ENCODE data around the gene BABAM2. TPM values are rescaled to one million over a fixed set of nuclear protein-coding genes. Genes with fewer than 3 reads are reported as not detected.
"Not testable (repeated sequence)": the region's sequence is repeated elsewhere in the genome, so short reads cannot be mapped to it uniquely, and the experiment has no call there.

Gene BABAM2
- 35.5 TPM for polyA plus RNA-seq (2012; ENCODE audit: insufficient read depth, insufficient read length)

DNA sequence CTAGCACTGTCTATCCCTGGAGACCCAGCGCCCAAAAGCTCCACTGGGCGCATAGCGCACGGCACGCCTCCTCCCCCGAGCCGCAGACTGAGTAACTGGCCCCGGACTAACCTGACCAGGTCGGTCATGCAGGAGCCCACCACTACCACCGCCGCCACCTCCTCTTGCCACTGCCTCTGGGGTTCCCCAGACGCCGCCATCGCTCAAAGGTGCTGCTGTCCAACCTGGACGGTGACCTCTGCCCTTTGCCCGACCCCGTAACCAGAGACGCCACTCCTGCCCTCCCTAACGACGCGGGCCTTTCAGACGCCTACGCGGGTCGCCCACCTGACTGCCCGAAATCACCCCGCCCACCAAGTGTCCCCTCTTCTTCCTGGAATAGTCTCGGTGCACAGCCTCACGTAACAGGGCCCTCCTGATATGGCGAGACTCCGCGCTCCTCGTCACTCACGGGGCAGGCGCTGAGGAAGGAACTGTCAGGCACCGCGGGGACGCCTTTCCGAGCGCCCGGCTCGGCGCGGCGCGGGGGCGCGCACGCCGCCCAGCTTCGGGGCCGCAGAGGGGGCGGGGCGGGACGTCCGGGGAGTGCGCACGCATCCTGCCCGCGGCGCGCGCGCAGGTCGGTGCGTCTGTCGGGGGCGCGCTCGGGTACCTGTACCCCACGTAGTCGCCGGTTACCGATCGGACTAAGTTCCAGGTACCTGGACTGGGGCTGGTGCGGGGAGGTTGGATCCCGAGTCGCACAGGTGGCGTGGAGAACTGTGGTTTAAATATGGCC lies at the start of gene BABAM2, which contains the start of gene RBKS:
TSS of gene BABAM2 (plus strand) at position 584 of the 778 bp plus-strand sequence. CDS start 3,828 bp downstream, outside the sequence.
TSS of gene RBKS (minus strand) at position 242 of the 778 bp plus-strand sequence. CDS start at position 200, 42 bp downstream.
- H3K4me3 ChIP-seq (ENCODE audit: low read length), result peak within 1 kb of the TSS; percentile 91

DNA sequence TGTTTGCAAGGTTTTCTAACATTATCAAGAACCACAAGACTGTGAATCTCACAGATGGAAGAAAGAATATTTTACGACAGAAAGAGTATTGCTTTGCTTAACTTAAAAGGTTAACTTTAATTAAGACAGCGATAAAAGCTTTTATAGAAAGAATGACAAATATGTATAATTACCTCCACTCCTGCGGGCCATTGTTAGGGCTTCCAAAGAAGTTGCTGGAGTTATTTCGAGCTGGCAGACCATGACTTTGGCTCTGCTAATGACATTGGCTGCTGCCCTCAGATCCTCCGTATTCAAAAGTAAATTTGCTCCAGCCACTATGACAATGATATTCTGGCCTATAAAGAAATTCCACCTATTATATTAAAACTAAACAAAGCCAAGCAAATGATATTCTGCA lies 47.6 kb upstream of the BABAM2 start:
- H3K4me3 ChIP-seq (ENCODE audit: low read length), result no peak overlapping the region
- DNase-seq (ENCODE audit: low read depth, low spot score), result no peak

More for the DNA sequence above, at the start of gene BABAM2, which contains the start of gene RBKS:
- peak; percentile 70 for DNase-seq (ENCODE audit: low read depth, low spot score)

DNA sequence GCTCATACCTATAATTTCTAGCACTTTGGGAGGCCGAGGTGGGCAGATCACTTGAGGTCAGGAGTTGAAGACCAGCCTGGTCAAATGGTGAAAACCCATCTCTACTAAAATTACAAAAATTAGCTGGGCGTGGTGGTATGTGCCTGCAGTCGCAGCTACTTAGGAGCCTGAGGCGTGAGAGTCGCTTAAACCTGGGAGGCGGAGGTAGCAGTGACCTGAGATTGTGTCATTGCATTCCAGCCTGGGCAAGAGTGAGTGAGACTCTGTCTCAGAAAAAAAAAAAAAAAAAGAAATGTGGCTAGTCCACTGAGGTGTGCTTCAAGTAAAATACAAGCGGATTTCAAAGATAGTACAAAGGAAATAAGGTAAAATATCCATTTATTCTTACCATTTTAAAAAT lies 46.5 kb upstream of the BABAM2 start:
- DNase-seq (ENCODE audit: low read depth, low spot score), result no peak
- H3K4me3 ChIP-seq (ENCODE audit: low read length), result no peak overlapping the region

DNA sequence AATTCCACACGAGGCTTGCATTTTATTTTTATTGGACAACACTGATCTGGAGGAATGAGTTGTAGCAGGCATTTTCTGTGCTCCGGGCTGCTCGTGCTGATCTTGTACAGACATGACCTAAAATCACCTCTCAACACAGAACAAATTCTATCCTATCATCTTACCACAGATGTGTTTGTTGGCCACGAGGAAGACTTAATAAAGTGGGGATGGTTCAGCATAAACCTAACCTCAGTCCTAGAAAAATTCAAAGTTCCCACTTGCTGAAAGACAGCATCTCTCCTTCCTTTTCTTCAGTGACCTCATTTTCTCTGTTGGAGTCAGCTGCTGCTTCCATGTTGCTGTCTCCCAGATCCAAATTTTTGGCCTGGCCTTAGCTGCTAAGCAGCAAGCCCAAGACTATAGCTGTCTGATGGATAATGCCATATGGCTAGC lies 45.7 kb upstream of the BABAM2 start:
- DNase-seq (ENCODE audit: low read depth, low spot score), result no peak
- H3K4me3 ChIP-seq (ENCODE audit: low read length), result no peak overlapping the region

DNA sequence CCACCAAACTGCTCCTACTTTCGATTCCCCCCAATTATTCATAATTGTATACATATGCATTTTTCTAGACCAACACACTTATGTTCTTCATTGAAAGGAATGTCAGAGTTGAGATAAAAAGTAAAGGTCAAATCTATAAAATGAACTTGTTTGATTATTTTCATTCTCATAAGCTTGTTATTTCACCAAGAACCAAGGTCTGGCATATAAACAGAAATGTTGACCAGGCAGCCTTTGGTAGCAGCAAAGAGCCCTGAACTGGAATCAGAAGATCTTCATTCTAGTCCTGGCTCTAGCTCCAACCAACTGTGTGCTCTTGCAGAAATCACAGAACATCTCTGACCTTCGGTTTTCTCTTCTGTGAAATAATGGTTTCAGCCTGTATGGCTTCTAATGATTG lies 43.2 kb upstream of the BABAM2 start:
- no peak for DNase-seq (ENCODE audit: low read depth, low spot score)
- no peak overlapping the region for H3K4me3 ChIP-seq (ENCODE audit: low read length)

DNA sequence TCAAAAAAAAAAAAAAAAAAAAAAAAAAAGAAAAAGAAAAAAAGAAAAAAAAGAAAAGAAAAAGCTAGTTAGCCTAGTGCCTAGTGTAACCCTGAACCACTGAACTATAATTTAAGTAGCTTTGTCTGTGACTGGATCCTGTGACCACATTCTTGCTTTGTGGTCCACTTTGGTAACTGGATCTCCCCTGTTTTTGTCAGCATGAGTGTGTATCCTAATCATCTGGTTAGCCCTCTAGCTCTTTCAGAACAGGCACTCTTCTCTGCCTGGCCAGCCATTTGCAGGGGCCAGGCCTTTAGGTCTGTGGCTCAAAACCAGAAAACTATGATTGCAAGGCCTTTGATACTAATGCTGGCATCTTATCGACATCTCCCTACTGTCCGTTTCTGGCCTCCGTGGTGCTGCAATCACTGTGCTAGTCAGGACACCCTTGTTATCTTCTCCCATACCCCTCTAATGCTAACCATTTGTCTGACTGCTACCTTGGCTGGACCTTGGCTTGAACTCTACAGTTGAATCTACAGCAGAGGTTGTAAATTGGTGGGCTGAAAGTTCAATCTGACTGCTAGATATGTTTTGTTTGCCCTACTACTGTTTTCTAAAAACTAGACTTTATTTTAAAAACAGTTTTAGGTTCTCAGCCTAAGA lies 40.8 kb upstream of the BABAM2 start:
- H3K4me3 ChIP-seq (ENCODE audit: low read length), result no peak overlapping the region
- no peak for DNase-seq (ENCODE audit: low read depth, low spot score)

DNA sequence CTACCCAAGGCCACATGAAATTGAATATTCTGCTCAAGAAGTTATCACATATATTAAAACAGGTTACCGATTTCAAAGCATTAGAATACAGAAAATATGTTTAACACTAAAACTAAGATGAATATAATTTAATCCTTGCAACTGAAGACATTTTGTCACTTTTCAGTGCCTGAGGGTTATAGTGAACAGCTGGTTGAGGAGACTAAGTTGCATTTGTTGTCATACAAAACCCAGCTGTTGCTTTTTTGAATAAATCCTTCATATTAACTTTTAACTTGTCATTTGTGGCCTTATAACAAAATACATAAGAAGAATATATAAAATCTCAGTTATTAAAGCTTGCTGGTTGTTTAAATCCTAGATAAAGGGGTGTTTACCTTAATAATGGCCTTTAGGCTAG lies 37.8 kb upstream of the BABAM2 start:
- no peak overlapping the region for H3K4me3 ChIP-seq (ENCODE audit: low read length)

DNA sequence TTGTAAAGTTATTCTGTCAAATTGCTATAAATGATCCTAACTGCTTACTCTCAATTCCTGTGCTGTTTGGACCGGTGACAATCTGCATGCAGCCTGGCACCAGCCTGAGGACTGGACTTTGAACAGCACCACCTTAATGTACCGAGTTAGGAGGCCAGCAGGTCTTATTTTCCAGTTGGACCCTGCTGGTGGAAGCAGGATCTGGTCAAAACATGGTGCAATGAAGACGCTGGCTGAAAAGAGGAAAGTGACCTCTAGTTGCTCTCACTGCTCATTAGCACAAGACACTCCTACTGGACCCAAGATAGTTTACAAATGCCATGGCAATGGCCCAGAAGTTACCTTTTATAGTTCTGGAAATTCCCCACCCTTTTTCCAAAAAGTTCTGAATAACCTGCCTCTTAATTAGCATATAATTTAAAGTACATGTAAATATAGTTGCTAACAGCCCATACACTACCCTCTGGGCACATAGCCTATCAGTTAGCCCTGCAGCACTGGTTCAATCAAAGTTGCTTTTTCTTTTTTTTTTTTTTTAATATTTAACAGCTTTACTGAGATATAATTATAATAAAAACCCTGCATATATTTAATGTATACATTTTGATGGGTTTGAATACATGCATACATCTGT lies 36.2 kb upstream of the BABAM2 start:
- no peak overlapping the region for H3K4me3 ChIP-seq (ENCODE audit: low read length)
- DNase-seq (ENCODE audit: low read depth, low spot score), result no peak

More for the DNA sequence above, 37.8 kb upstream of the BABAM2 start:
- DNase-seq (ENCODE audit: low read depth, low spot score), result no peak

DNA sequence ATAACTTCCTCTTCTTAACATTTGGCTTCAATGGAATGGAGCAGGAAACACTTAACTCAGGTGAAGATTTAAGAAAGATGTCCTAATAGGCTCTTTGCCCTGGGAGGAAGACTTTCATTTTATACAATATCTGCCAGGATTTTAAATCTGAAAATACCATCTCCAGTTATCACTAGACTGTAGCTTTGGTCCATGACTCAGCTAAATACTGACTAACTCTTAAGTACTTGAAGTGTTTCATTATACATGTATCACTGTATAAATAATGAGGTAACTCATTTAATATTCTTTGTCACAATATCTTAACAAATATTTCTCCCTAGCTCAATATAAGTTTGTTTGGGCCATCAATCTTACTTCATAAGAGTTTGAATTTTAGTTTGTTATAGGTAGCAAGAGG lies 35.1 kb upstream of the BABAM2 start:
- no peak for DNase-seq (ENCODE audit: low read depth, low spot score)

DNA sequence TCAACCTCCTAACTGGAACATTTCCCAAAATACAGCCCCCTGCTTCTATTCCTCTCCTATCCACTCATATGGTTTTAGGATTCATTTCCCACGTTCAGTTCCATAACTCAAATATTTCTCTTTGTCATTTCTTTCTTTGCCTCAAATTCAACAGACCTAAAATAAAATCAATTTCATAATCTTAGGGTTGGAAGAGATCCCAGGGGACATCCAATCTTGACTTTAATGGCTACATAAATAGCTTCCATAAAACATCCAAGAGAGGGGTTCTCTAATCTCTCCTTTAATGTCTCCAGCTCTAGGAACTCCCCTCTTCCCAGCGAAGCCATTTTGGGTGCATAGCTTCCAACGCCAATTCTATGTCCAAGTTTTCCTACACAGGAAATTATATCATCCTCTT lies 34.1 kb upstream of the BABAM2 start:
- DNase-seq (ENCODE audit: low read depth, low spot score), result no peak
- no peak overlapping the region for H3K4me3 ChIP-seq (ENCODE audit: low read length)

More for the DNA sequence above, 35.1 kb upstream of the BABAM2 start:
- no peak overlapping the region for H3K4me3 ChIP-seq (ENCODE audit: low read length)

DNA sequence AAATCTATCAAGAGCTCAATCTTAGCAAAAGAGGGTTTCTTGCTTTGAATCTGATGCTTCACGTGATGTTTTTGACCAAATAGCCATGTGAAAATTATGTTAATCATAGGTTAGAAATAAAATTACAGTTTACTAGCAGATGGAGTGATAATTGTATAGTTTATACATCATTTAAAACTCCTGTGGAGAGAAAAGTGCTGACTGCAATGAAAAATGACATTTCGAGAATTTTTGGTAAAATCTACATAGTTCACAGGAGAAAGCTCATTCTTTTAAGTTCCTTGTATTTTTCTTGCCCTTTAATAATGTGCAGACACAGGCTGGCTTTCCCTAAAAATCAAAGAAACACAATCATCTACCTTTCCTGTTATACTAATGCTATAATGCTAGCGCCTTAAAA lies 33.6 kb upstream of the BABAM2 start:
- H3K4me3 ChIP-seq (ENCODE audit: low read length), result no peak overlapping the region
- DNase-seq (ENCODE audit: low read depth, low spot score), result no peak

DNA sequence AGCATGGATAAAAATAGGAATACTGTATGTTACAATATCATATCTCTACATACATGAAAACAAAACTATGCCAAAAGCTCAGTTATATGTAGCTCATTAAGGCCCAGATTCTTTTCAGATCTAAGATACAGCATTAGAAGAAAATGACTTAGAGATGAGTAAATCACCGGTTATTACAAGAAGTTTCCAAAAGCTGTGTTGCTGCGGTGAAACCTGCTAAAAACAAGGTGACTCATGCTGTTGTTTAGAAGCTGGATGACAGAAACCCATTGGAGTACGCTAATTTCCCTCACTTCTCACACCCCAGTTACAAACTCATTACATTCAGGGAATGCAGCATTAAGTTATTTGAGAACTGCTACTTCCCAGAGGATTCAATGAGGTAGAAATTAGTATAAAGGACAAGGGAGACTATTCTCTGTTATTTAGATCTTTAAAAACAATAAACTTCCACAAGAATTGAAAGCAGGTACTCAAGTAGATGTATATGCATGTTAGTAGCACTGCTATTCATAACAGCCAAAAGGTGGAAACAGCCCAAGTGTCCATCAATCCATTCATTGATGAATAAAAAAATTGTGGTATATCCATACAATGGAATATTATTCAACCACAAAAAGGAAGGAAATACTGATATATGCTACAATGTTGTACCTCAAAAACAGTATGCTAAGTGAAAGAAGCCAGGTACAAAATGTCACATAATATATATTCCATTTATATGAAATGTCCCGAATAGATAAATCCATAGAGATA lies 32.9 kb upstream of the BABAM2 start:
- no peak for DNase-seq (ENCODE audit: low read depth, low spot score)
- H3K4me3 ChIP-seq (ENCODE audit: low read length), result no peak overlapping the region

DNA sequence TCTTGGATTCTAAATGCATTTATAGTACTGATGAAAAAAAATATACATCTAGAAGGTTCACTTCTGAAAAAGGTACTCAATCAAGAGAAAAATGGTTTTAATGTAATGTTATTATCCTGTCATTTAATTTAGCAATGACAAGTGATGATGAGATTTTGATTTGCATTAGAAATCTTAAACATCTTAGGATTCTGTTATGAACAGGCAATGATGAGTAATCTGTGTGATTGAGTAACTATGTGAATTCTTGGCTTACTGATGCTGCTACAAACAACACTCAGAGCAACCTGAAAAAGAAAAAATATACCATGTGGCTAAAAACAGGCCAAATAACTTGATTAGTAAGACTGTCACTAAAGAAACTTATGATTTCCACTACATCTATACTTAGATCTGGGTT lies 30.4 kb upstream of the BABAM2 start:
- DNase-seq (ENCODE audit: low read depth, low spot score), result no peak
- no peak overlapping the region for H3K4me3 ChIP-seq (ENCODE audit: low read length)

DNA sequence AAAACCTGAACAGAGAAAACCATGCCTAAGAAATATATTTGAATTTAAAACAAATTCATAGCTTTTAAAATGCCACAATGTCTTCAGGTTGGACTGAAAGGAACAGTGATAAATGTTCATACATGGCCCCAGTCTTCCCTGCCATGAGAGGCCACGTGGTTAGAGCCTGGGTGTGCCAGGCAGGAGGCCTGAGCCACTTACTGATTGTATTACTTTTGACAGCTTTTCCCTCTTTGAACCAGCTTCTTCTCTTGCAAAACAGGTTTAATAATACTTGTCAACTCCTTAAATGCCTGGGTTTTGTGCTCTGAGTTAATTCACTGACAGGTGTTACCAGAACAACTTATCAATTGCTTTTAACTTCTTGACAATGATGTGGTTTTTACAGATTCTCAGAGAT lies 27.4 kb upstream of the BABAM2 start:
- no peak for DNase-seq (ENCODE audit: low read depth, low spot score)
- H3K4me3 ChIP-seq (ENCODE audit: low read length), result no peak overlapping the region

DNA sequence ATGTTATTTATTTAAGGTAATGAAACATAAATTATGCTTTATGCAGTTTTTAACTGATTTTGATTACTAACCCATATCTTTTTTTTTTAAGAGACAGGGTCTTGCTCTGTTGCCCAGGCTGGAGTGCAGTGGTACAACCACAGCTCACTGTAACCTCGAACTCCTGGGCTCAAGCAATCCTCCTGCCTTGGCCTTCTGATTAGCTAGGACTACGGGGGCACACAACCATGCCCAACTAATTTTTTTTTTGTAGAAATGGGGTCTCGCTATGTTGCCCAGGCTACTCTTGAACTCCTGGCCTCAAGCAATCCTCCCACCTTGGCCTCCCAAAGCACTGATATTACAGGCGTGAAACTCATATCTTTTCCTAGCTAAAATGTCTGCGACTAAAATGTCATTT lies 26.6 kb upstream of the BABAM2 start:
- not testable (repeated sequence) for DNase-seq (ENCODE audit: low read depth, low spot score); H3K4me3 ChIP-seq (ENCODE audit: low read length)

DNA sequence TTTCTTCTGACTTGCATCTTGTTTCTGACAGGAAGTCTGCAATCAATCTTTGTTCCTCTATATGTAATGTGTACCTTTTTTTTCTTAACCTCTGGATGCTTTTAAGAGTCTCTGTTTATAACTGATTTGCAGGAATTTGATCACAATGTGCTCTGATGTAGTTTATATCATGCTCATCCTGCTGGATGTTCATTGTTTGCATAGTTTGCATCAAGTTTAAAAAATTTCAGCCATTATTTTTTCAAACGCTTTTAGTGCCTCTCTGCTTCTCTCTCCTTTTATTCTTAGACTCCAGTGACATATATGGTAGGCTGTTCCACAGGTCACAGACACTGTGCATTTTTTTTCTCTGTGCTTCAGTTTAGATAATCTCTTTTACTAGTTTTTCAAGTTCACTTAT lies 24.3 kb upstream of the BABAM2 start:
- no peak for DNase-seq (ENCODE audit: low read depth, low spot score)
- H3K4me3 ChIP-seq (ENCODE audit: low read length), result no peak overlapping the region

DNA sequence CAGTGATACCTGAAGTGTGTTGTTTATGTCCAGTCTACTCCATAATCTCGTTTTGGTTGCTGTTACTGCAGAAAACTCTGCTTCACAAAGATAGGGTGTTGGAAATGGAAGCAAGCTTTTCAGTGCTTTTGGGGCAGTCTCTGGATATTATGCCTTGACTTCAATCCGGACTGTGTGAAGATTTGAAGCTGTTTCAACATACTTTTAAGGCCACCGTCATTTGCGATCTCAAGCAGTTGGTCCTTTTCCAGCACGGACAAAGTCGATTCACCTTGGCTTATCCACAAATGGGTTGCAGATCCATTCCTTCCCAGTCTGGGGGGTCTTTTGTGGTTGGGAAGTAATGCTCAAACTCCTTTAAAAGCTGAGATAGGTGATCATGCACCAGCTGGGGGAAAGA lies 20.8 kb upstream of the BABAM2 start:
- H3K4me3 ChIP-seq (ENCODE audit: low read length), result no peak overlapping the region
- no peak for DNase-seq (ENCODE audit: low read depth, low spot score)

DNA sequence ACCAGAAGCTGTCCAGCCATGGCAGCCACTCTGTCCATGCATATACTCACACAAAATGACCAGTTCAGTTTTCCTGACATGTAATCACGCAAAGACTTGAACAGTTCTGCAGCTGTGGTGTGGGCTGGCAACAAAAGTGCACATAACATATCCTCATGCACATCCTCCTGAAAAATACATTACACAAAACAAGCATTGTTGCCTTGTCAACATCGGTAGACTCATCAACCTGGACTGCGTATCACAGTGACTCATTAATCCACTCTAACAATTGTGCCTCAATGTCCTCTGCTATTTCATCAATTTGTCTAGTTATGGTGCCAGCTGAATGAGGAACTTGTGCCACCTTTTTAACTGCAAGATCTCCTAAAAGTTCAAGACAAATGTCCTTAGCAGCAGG lies 19.8 kb upstream of the BABAM2 start:
- DNase-seq (ENCODE audit: low read depth, low spot score), result no peak
- no peak overlapping the region for H3K4me3 ChIP-seq (ENCODE audit: low read length)

DNA sequence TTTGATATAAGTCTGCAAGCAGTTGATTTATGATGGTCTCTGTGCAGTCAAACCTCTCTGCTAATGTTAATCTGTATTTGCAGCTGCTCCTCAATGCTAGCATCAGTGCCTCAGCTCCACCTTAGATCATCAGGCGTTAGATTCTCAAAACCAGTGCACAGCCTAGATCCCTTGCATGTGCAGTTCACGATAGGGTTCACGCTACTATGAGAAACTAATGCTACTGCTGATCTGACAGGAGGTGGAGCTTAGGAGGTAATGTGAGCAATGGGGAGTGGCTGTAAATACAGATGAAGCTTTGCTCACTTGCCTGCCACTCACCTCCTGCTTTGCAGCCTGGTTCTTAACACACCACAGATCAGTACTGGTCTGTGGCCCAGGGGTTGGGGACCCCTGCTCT lies 18.7 kb upstream of the BABAM2 start:
- no peak for DNase-seq (ENCODE audit: low read depth, low spot score)
- no peak overlapping the region for H3K4me3 ChIP-seq (ENCODE audit: low read length)
